ENCODE results near the gene RRP9. TPM values are rescaled to one million over a fixed set of nuclear protein-coding genes. Genes with fewer than 3 reads are reported as not detected.
A peak's percentile ranks its signal among the peaks of the same experiment; 100 is the strongest.

The RRP9 gene
- total RNA-seq, 6 experiments from 2014 or later, result 5.2 to 10.8 (median 7.6) TPM

DNA sequence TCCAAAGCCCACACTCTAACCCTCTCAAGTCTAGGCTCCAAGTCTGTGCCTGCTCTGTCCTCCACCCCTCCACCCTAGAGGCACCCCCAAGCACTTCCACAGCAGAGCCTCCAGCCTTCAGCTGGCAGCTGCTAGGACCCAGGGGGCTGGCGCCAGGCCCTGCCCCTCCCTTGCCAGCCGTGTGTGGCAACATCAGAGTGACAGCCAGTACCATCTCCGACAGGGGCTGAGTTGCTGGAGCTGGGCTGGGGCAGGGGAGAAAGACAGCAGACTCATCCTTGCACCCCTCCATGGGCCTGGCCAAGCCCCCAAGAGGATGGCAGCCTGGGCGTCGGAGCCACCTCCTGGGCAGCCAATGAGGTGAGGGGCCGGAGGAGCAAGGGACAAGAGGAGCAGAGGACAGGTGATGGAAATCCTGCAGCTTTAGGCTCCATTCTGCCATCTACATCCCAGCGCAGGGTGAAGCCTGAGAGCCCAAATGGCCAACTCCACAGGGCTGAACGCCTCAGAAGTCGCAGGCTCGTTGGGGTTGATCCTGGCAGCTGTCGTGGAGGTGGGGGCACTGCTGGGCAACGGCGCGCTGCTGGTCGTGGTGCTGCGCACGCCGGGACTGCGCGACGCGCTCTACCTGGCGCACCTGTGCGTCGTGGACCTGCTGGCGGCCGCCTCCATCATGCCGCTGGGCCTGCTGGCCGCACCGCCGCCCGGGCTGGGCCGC lies 13.6 kb upstream of the RRP9 start, which contains the start of gene GPR62:
GPR62 (plus strand) TSS at position 207 of the 718 bp plus-strand sequence; CDS start at position 479, 272 bp downstream.
- no peak for ATAC-seq
- intact Hi-C loops (cut with DNase I), result no loop called here
- H3K27me3 ChIP-seq, result no peaks in the 10 kb centered on the region
- WGBS (ENCODE audit: insufficient coverage, low coverage, low lambda C conversion rate, missing lambda C conversion rate), result 61% methylated on average over 5 of the region's 33 CpGs
- H3K36me3 ChIP-seq, result no peaks in the 10 kb centered on the region
- H3K4me1 ChIP-seq, result peaks cover 0 to 19% (median 2%) of the 10 kb centered on the region in 4 donors
- TF ChIP-seq, protein P1, sequence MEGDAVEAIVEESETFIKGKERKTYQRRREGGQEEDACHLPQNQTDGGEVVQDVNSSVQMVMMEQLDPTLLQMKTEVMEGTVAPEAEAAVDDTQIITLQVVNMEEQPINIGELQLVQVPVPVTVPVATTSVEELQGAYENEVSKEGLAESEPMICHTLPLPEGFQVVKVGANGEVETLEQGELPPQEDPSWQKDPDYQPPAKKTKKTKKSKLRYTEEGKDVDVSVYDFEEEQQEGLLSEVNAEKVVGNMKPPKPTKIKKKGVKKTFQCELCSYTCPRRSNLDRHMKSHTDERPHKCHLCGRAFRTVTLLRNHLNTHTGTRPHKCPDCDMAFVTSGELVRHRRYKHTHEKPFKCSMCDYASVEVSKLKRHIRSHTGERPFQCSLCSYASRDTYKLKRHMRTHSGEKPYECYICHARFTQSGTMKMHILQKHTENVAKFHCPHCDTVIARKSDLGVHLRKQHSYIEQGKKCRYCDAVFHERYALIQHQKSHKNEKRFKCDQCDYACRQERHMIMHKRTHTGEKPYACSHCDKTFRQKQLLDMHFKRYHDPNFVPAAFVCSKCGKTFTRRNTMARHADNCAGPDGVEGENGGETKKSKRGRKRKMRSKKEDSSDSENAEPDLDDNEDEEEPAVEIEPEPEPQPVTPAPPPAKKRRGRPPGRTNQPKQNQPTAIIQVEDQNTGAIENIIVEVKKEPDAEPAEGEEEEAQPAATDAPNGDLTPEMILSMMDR (IDR thresholded peaks at IDR 0.05), result no peak
- no peak for TF ChIP-seq POLR2A (IDR thresholded peaks at IDR 0.05)
- peak within 1 kb of the TSS; percentile 22 to 52 (median 41) for H3K4me3 ChIP-seq
- no peak for DNase-seq
- no peaks in the 10 kb centered on the region for H3K9me3 ChIP-seq
- H3K27ac ChIP-seq, result peak within 1 kb of the TSS in 2 of 3 donors; percentile 6 to 31

DNA sequence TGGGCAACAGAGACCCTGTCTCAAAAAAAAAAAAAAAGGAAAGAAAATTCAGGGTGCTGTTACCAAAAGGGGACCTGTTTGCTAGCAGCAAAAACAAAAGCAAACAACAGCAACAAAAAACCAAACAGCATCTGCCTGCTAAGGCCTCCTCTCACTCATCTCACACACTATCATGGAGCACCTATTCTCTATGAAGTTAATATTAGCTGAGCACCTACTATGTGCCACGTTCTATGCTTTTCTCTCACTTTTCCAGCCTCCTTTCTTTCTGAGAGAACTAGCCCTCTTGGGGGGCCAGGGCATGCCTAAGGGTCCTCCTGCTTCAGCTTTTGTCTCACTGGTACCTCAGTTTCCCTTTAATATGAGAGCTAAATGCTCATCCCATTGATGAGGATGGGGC lies 13.0 kb upstream of the RRP9 start:
- no peak for TF ChIP-seq POLR2A (IDR thresholded peaks at IDR 0.05)
- TF ChIP-seq, protein P1 (IDR thresholded peaks at IDR 0.05), result no peak
- intact Hi-C loops (cut with DNase I), result no loop called here
- Histone ChIP-seq H3K4me3 (no peak overlapping the region), H3K9me3 (no peaks in the 10 kb centered on the region), H3K27me3 (no peaks in the 10 kb centered on the region), H3K36me3 (no peaks in the 10 kb centered on the region), H3K27ac (no peak overlapping the region), H3K4me1 (peaks cover 0 to 19% (median 2%) of the 10 kb centered on the region in 4 donors)
- no peak for ATAC-seq
- WGBS (ENCODE audit: insufficient coverage, low coverage, low lambda C conversion rate, missing lambda C conversion rate), result 15% methylated on average over 1 of the region's 1 CpG
- no peak for DNase-seq

DNA sequence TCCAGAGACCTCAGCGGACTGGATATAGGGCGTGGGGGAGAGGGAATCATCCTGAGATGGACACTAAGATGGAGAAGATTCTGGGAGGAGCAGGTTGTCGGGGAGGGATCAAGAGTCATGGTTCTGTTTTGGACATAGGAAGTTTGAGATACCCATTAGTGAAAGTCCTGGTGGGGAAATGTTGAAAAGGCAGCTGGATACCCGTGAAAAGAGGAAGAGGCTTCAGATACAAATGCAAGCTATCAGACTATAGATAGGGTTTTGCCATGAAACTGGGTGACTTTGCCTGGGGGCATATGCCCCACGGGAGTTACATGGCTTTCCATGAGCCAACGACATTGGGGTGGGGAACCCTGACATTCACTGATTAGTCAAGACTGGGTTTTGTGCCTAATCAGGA lies 12.4 kb upstream of the RRP9 start:
- DNase-seq, result no peak
- ATAC-seq, result no peak
- 75% methylated on average over 6 of the region's 6 CpGs for WGBS (ENCODE audit: insufficient coverage, low coverage, low lambda C conversion rate, missing lambda C conversion rate)

DNA sequence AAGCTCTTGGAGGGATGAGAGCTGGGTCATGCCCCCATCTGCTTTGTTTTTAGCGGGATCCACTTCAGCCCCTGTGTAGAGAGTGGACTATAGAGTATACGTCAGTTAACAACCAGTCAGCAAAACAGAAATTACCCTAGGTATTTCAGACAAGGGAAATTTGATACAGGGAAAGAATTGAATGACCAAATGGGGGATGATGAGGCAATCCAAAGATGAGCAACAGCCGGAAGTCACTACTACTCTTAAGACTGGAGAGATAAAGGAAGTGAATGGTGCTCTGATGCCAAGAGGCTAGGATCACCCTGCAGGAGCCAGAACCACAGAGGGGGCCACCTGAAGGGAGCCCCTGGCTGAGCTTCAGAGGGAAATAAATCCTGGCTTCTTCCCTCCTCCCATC lies 11.7 kb upstream of the RRP9 start:
- 34% methylated on average over 3 of the region's 3 CpGs for WGBS (ENCODE audit: insufficient coverage, low coverage, low lambda C conversion rate, missing lambda C conversion rate)
- no peak for ATAC-seq
- no peak overlapping the region for H3K27ac ChIP-seq
- no peak for DNase-seq
- TF ChIP-seq POLR2A (IDR thresholded peaks at IDR 0.05), result no peak
- TF ChIP-seq, protein P1 (IDR thresholded peaks at IDR 0.05), result no peak
- H3K9me3 ChIP-seq, result no peaks in the 10 kb centered on the region
- intact Hi-C loops (cut with DNase I), result no loop called here
- peaks cover 0 to 12% (median 2%) of the 10 kb centered on the region in 4 donors for H3K4me1 ChIP-seq
- no peaks in the 10 kb centered on the region for H3K27me3 ChIP-seq
- no peak overlapping the region for H3K4me3 ChIP-seq
- peaks cover 0 to 4% (median 0%) of the 10 kb centered on the region in 4 donors for H3K36me3 ChIP-seq

More for the DNA sequence above, 12.4 kb upstream of the RRP9 start:
- Histone ChIP-seq H3K9me3 (no peaks in the 10 kb centered on the region), H3K36me3 (no peaks in the 10 kb centered on the region), H3K4me1 (peaks cover 0 to 14% (median 2%) of the 10 kb centered on the region in 4 donors), H3K27me3 (no peaks in the 10 kb centered on the region), H3K4me3 (no peak overlapping the region), H3K27ac (no peak overlapping the region)
- intact Hi-C loops (cut with DNase I), result no loop called here
- TF ChIP-seq, protein P1 (IDR thresholded peaks at IDR 0.05), result no peak
- TF ChIP-seq POLR2A (IDR thresholded peaks at IDR 0.05), result no peak
